Keratinocyte (primary cell): ENCODE measurements around the gene TRIM10. TPM values are rescaled to one million over a fixed set of nuclear protein-coding genes. Genes with fewer than 3 reads are reported as not detected.

Source experiments
- DNase-seq: peaks from one replicate; pipeline ENCODE4 v3.0.0-alpha.2; 2011; ENCODE audit warnings: low read depth, missing footprints, low spot score
- FAIRE-seq: peaks from 2 replicates; lab custom pipeline; 2011; peaks lifted over from hg19 to GRCh38; lab: Jason Lieb, UNC
- H2AFZ ChIP-seq: 2 replicates; pipeline ENCODE4 v1.6.0; 2012; ENCODE audit warnings: low read length, control low read depth, inconsistent platforms; ENCODE audit not compliant: control insufficient read depth
- H3K27ac ChIP-seq: 2 replicates; pipeline ENCODE4 v1.5.1; 2011; ENCODE audit warnings: low read length; ENCODE audit not compliant: control insufficient read depth, insufficient read depth
- H3K27me3 ChIP-seq: 3 replicates; pipeline ENCODE4 v1.6.0; 2011; ENCODE audit warnings: low read length; ENCODE audit not compliant: control insufficient read depth, insufficient read depth; ENCODE audit errors: extremely low read depth
- H3K36me3 ChIP-seq, 2 experiments: 2 replicates in 1 of 2; 3 replicates in 1 of 2; pipeline ENCODE4 v1.5.1; 2011; ENCODE audit warnings: low read length in 2 of 2, mild to moderate bottlenecking in 1 of 2; ENCODE audit not compliant: control insufficient read depth in 2 of 2, insufficient read depth in 2 of 2; ENCODE audit errors: extremely low read depth in 1 of 2
- H3K4me1 ChIP-seq: 3 replicates; pipeline ENCODE4 v1.5.1; 2011; ENCODE audit warnings: low read length; ENCODE audit not compliant: control insufficient read depth, insufficient read depth; ENCODE audit errors: extremely low read depth
- H3K4me2 ChIP-seq: 3 replicates; pipeline ENCODE4 v1.6.0; 2011; ENCODE audit warnings: low read depth, low read length; ENCODE audit not compliant: control insufficient read depth, insufficient read depth; ENCODE audit errors: extremely low read depth
- H3K4me3 ChIP-seq, 3 experiments: fragments of 200-600 bp in 1 of 3; sonication (generic) in 1 of 3; 2 replicates in 2 of 3; 3 replicates in 1 of 3; pipeline ENCODE4 v1.5.1; 2011 to 2016; ENCODE audit warnings: low read length in 3 of 3, mild to moderate bottlenecking in 3 of 3, control low read depth in 2 of 3, inconsistent platforms in 1 of 3, low read depth in 1 of 3, mixed read lengths in 1 of 3, mixed run types in 1 of 3, moderate library complexity in 1 of 3; ENCODE audit not compliant: control insufficient read depth in 2 of 3, insufficient read depth in 2 of 3; ENCODE audit errors: extremely low read depth in 1 of 3
- H3K79me2 ChIP-seq: 2 replicates; pipeline ENCODE4 v1.6.0; 2012; ENCODE audit warnings: low read length; ENCODE audit not compliant: control insufficient read depth, insufficient read depth
- H3K9ac ChIP-seq: 3 replicates; pipeline ENCODE4 v1.6.0; 2011; ENCODE audit warnings: low read length; ENCODE audit not compliant: control insufficient read depth, insufficient read depth; ENCODE audit errors: extremely low read depth
- H3K9me1 ChIP-seq: 3 replicates; pipeline ENCODE4 v1.6.0; 2011; ENCODE audit warnings: low read length; ENCODE audit not compliant: control insufficient read depth, insufficient read depth; ENCODE audit errors: extremely low read depth
- H3K9me3 ChIP-seq: 2 replicates; pipeline ENCODE4 v1.5.1; 2012; ENCODE audit warnings: low read depth, low read length; ENCODE audit not compliant: control insufficient read depth
- H4K20me1 ChIP-seq: 3 replicates; pipeline ENCODE4 v1.6.0; 2011; ENCODE audit warnings: low read length; ENCODE audit not compliant: control insufficient read depth, insufficient read depth; ENCODE audit errors: extremely low read depth
- CTCF ChIP-seq, 3 experiments: IDR thresholded peaks in 1 of 3; conservative IDR thresholded peaks in 1 of 3; optimal IDR thresholded peaks in 1 of 3; 2 replicates in 2 of 3; 3 replicates in 1 of 3; pipeline versions ENCODE3 to v1.5.1; 2011; ENCODE audit warnings: low read length in 3 of 3, mild to moderate bottlenecking in 3 of 3, moderate library complexity in 2 of 3, control low read depth in 1 of 3, inconsistent platforms in 1 of 3; ENCODE audit not compliant: insufficient read depth in 2 of 3; ENCODE audit errors: extremely low read depth in 1 of 3
- EZH2 ChIP-seq: IDR thresholded peaks from one replicate; pipeline ENCODE4 v1.6.1; 2012; ENCODE audit warnings: inconsistent platforms, mild to moderate bottlenecking, low read length, moderate library complexity
- dilution Hi-C: fragments of 300-500 bp; cut with MboI; formaldehyde crosslinking; loops from one replicate; pipeline ENCODE4 v1.7.0; 2020; ENCODE audit warnings: low sequenced_read_pairs; ENCODE audit not compliant: extremely low pct_ligation_motif_present
- polyA plus RNA-seq, 5 experiments: library from polyadenylated mRNA; depleted of rRNA in 3 of 5; stranded (reverse) in 3 of 5; stranded (forward) in 1 of 5; unstranded in 1 of 5; fragments of >200 nt; gene quantifications; 1 replicate in 1 of 5; 2 replicates in 3 of 5; 3 replicates in 1 of 5; pipeline versions ENCODE4 v1.2.1 to v1.2.3, GENCODE V29; 2011 to 2012; ENCODE audit warnings: missing spikeins in 2 of 5, low read depth in 1 of 5, low replicate concordance in 1 of 5

The TRIM10 gene
- polyA plus RNA-seq, 1 donor (not counting 4 experiments of a cell fraction or from before 2014, with no cell fraction given), result not detected

GRCh38 chr6:30194797-30195690 lies 34.0 kb upstream of the TRIM10 start:
- no peak overlapping the region for H3K27ac ChIP-seq
- H4K20me1 ChIP-seq, result no peaks in the 10 kb centered on the region
- H3K9me1 ChIP-seq, result no peaks in the 10 kb centered on the region
- H3K9ac ChIP-seq, result no peak overlapping the region
- no peaks in the 10 kb centered on the region for H3K9me3 ChIP-seq
- no peaks in the 10 kb centered on the region for H3K79me2 ChIP-seq
- dilution Hi-C loops, result no loop called here
- peaks cover 8% of the 10 kb centered on the region for H3K4me1 ChIP-seq
- TF ChIP-seq EZH2, result no peak
- no peak for TF ChIP-seq CTCF (optimal IDR thresholded peaks at IDR 0.05 in 1 of 3, IDR thresholded peaks at IDR 0.05 in 1 of 3, conservative IDR thresholded peaks at IDR 0.05 in 1 of 3; ENCODE audit: extremely low read depth in 1 of 3, insufficient read depth in 2 of 3, low read length in 3 of 3)
- FAIRE-seq (no peak), DNase-seq (no peak)
- H2AFZ ChIP-seq, result no peak overlapping the region
- no peaks in the 10 kb centered on the region for H3K27me3 ChIP-seq
- peaks cover 29 to 34% of the 10 kb centered on the region in 2 experiments for H3K36me3 ChIP-seq
- no peak overlapping the region for H3K4me2 ChIP-seq
- no peak overlapping the region for H3K4me3 ChIP-seq

- H3K27me3 ChIP-seq, result no peaks in the 10 kb centered on the region
- DNase-seq (no peak), FAIRE-seq (no peak)
- H3K36me3 ChIP-seq, result peaks cover 31 to 32% of the 10 kb centered on the region in 2 experiments
- no peak overlapping the region for H3K4me3 ChIP-seq
- no peak overlapping the region for H3K4me2 ChIP-seq
- H2AFZ ChIP-seq, result no peak overlapping the region
- no peaks in the 10 kb centered on the region for H4K20me1 ChIP-seq
- no peaks in the 10 kb centered on the region for H3K9me3 ChIP-seq
- TF ChIP-seq CTCF (optimal IDR thresholded peaks at IDR 0.05 in 1 of 3, IDR thresholded peaks at IDR 0.05 in 1 of 3, conservative IDR thresholded peaks at IDR 0.05 in 1 of 3; ENCODE audit: extremely low read depth in 1 of 3, insufficient read depth in 2 of 3, low read length in 3 of 3) (no peak), EZH2 (no peak)
- no peaks in the 10 kb centered on the region for H3K4me1 ChIP-seq
- no peaks in the 10 kb centered on the region for H3K9me1 ChIP-seq
- H3K79me2 ChIP-seq, result no peaks in the 10 kb centered on the region
- dilution Hi-C loops, result no loop called here
- H3K9ac ChIP-seq, result no peak overlapping the region
- H3K27ac ChIP-seq, result no peak overlapping the region
These were observed 31.1 kb upstream of the TRIM10 start for GRCh38 chr6:30192076-30192475.
